ENCODE measurements around the gene UBE2Q2. TPM values are rescaled to one million over a fixed set of nuclear protein-coding genes. Genes with fewer than 3 reads are reported as not detected.
A peak's percentile ranks its signal among the peaks of the same experiment; 100 is the strongest.
"Not testable (repeated sequence)": the region's sequence is repeated elsewhere in the genome, so short reads cannot be mapped to it uniquely, and the experiment has no call there.

The UBE2Q2 gene
- total and polyA plus RNA-seq, 7 donors, result 9.3 to 32.2 (median 15.9) TPM

DNA sequence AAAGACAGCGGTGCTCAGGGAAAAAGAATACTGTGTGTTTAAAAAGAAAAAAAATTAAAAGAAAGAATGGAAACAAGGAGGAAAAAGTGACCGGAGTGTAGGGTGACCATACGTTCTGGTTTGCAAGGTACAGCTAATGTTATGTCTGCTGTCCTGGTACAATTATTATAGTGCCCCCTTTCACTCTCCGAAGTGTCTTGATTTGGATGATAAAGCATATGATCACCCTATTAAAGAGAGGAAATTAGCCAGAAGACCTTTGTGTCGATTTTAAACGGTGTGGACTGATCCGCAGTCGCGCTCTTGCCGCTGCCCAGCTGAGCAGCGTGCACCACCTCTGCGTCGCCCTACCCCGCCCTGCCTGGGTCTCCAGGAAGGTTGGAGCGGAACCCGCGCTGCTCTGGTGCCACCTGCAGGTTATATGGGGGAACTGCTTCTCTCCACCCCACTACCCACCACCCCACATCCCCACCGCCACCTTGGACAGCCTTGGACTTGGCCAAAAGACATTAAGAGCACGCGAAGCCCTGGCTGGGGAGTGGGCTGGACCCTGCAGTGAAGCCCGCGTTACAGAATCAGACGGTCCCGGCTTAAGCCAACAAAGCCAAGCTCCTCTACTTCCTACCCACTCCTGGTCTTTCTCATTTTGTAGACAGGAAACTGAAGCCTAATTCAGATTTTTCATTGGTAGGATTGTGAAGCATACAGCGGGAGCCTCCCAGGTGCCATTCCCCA lies 41.2 kb upstream of the UBE2Q2 start:
- no peaks in the 10 kb centered on the region for H3K27me3 ChIP-seq (ENCODE audit: insufficient read depth in 3 of 3, low read length in 2 of 3)
- 4 to 6% (median 6%) methylated on average over 25 of the region's 25 CpGs for WGBS, 3 donors
- peak overlapping the region; percentile 48 for H3K4me3 ChIP-seq

DNA sequence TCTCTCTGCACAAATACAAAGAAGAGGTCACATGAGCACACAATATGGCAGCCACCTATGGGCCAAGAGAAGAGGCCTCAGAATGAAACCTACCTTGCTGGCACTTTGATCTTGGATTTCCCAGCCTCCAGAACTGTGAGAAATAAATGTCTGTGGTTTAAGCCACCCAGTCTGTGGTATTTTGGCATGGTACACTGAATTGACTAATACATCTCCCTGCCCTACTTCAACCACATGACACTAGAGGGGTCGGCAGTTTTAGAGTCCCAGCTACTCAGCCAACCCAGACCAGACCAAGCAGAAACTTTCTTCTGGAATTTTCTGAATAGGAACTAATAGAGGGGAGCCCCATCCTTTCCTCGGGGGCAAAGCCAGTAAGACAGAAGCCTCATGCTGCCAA lies 35.8 kb upstream of the UBE2Q2 start:
- H3K4me1 ChIP-seq; H3K36me3 ChIP-seq (ENCODE audit: insufficient read depth in 1 of 2, low read depth in 1 of 2); intact Hi-C loops (cut with DNase I); ATAC-seq; H3K9me3 ChIP-seq; H3K27me3 ChIP-seq (ENCODE audit: insufficient read depth in 3 of 3, low read length in 2 of 3); H3K4me3 ChIP-seq; DNase-seq; H3K27ac ChIP-seq: not testable (repeated sequence)
- 24 to 45% (median 45%) methylated on average over 2 of the region's 2 CpGs for WGBS, 3 donors

More for the DNA sequence above, 41.2 kb upstream of the UBE2Q2 start:
- Histone ChIP-seq H3K9me3 (no peaks in the 10 kb centered on the region), H3K27ac (no peak overlapping the region), H3K36me3 (ENCODE audit: insufficient read depth in 1 of 2, low read depth in 1 of 2) (no peaks in the 10 kb centered on the region), H3K4me1 (no peaks in the 10 kb centered on the region)
- peak; percentile 80 to 91 for DNase-seq
- ATAC-seq, result peak; percentile 98 to 100 (median 99)
- TF ChIP-seq, protein P1, sequence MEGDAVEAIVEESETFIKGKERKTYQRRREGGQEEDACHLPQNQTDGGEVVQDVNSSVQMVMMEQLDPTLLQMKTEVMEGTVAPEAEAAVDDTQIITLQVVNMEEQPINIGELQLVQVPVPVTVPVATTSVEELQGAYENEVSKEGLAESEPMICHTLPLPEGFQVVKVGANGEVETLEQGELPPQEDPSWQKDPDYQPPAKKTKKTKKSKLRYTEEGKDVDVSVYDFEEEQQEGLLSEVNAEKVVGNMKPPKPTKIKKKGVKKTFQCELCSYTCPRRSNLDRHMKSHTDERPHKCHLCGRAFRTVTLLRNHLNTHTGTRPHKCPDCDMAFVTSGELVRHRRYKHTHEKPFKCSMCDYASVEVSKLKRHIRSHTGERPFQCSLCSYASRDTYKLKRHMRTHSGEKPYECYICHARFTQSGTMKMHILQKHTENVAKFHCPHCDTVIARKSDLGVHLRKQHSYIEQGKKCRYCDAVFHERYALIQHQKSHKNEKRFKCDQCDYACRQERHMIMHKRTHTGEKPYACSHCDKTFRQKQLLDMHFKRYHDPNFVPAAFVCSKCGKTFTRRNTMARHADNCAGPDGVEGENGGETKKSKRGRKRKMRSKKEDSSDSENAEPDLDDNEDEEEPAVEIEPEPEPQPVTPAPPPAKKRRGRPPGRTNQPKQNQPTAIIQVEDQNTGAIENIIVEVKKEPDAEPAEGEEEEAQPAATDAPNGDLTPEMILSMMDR (IDR thresholded peaks at IDR 0.05), result peak; percentile 90
- intact Hi-C loops (cut with DNase I), result loop anchor here (2.0 kb wide), 4 partner anchors 73 to 435 kb away; no protein-coding TSS in a partner anchor

DNA sequence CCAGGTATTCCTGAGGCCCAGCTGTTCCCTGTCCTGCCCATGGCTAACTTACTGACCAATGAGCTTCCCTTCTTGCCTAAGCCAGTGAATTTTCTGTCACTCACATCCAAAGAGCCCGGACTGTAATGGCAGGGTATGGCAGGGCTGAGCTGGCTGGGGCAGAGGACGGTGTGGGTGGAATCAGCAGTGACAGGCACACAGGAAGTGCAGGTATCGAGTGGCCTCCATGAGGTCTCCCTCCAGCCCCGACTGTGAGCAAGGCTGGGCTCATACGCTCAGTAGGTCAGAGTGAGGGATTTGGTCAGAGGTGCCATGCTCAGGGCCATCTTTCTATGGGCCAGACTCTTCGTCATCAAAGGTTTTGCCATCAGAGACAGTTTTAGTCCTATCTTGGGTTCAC lies 35.2 kb upstream of the UBE2Q2 start:
- intact Hi-C loops (cut with DNase I); H3K4me3 ChIP-seq; H3K36me3 ChIP-seq (ENCODE audit: insufficient read depth in 1 of 2, low read depth in 1 of 2); H3K27ac ChIP-seq; H3K4me1 ChIP-seq; ATAC-seq; H3K27me3 ChIP-seq (ENCODE audit: insufficient read depth in 3 of 3, low read length in 2 of 3); H3K9me3 ChIP-seq; DNase-seq: not testable (repeated sequence)
- WGBS, 3 donors, result 86 to 88% (median 87%) methylated on average over 6 of the region's 6 CpGs

DNA sequence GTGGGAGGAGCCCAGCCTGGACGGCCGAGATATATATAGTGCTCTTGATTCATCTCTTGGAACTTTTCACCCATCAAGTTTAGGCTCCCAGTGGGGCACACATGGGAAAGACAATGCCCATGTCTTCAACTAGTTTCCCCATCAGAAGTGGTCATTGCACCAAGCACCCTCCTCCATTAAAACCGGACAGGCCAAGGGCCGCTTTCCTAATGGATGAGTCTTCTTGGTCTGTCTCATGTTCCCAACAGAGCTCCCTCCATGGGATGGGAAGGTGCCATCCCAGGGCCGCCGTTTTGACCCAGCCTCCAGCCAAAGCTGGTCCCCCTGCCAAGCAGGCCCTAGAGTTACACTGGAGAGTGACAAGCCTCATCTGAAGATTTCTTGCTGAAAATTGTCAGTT lies 34.7 kb upstream of the UBE2Q2 start:
- H3K36me3 ChIP-seq (ENCODE audit: insufficient read depth in 1 of 2, low read depth in 1 of 2), result no peaks in the 10 kb centered on the region
- ATAC-seq (no peak), DNase-seq (no peak)
- H3K27me3 ChIP-seq (ENCODE audit: insufficient read depth in 3 of 3, low read length in 2 of 3), result no peaks in the 10 kb centered on the region
- 69 to 82% (median 72%) methylated on average over 6 of the region's 6 CpGs for WGBS, 3 donors
- H3K9me3 ChIP-seq, result no peaks in the 10 kb centered on the region
- no peak overlapping the region for H3K4me3 ChIP-seq
- H3K4me1 ChIP-seq, result no peaks in the 10 kb centered on the region
- intact Hi-C loops (cut with DNase I), result no loop called here
- no peak overlapping the region for H3K27ac ChIP-seq
- TF ChIP-seq, protein P1 (IDR thresholded peaks at IDR 0.05), result no peak

DNA sequence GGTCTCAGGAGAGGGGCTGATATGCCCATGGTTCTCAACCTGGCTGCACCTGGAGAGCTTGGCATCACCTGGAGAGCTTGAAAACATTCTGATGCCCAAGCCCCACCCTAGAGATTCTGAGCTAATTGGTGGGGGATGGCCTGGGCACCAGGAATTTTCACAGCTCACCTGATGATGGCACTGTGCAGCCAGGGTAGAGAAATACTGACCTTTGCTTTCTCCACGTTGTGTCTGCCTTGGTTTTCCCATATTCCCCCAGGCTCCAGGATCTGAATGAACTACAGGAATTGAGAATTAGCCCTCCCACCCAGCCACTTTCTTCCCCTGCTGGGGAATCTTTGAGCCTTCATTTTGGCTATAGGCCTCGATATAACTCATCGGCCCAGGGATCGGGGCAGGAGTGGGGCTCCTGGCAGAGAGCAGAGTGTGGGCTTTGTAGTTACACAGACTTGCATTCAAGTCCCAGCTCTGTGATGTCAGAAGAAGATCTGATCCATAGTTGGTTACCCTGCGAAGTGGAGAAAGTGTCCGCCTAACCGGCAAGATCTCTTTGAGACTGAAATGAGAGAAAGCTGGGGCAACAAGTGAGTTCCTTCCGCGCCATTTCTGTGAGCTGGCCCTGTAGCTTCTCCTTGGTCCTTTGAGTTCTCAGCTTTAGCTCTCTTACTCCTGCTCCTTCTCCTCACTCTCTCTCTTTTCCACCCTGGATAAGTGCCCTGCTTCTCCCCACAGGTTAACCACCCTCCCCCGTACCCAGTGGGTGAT lies 33.1 kb upstream of the UBE2Q2 start:
- peak in 3 of 4 donors; percentile 49 to 69 (median 60) for ATAC-seq
- H3K27ac ChIP-seq, result no peak overlapping the region
- TF ChIP-seq, protein P1 (IDR thresholded peaks at IDR 0.05), result peak; percentile 36

More for the DNA sequence above, 33.1 kb upstream of the UBE2Q2 start:
- H3K4me3 ChIP-seq, result no peak overlapping the region
- H3K4me1 ChIP-seq, result no peaks in the 10 kb centered on the region
- intact Hi-C loops (cut with DNase I), result loop anchor here in 1 of 2 donors (10.0 kb wide), 1 partner anchor 335 kb away; no protein-coding TSS in a partner anchor
- 72 to 79% (median 74%) methylated on average over 10 of the region's 10 CpGs for WGBS, 3 donors
- no peaks in the 10 kb centered on the region for H3K36me3 ChIP-seq (ENCODE audit: insufficient read depth in 1 of 2, low read depth in 1 of 2)
- no peaks in the 10 kb centered on the region for H3K9me3 ChIP-seq
- H3K27me3 ChIP-seq (ENCODE audit: insufficient read depth in 3 of 3, low read length in 2 of 3), result no peaks in the 10 kb centered on the region
- DNase-seq, result no peak
